Immature natural killer cell (primary cell): ENCODE measurements around the gene MRGPRX3. TPM values are rescaled to one million over a fixed set of nuclear protein-coding genes. Genes with fewer than 3 reads are reported as not detected.

Source experiments
- polyA plus RNA-seq, 3 donors: library from polyadenylated mRNA; unstranded; fragments of 300-500 nt; fragmentation: Illumina TruSeq; gene quantifications; one replicate each; pipeline ENCODE4 v1.2.3, GENCODE V29; 2021

Gene MRGPRX3
- polyA plus RNA-seq, 3 donors from 2014 or later: not detected

Other genes starting within 250 kb of the MRGPRX3 start
- gene SERGEF, start 119.5 kb upstream of the MRGPRX3 start, polyA plus RNA-seq: 100 to 1,000 TPM in 1 of 3 donors, 10 to 100 TPM in 2; 52.0 to 104 (median 68.3) TPM
- gene TPH1, start 86.3 kb upstream of the MRGPRX3 start, polyA plus RNA-seq: not detected
- 10 to 100 TPM in 2 of 3 donors, 1 to 10 TPM in 1; 8.5 to 18.5 (median 13.0) TPM for gene SAAL1, start 26.5 kb upstream of the MRGPRX3 start, polyA plus RNA-seq
- not detected for gene MRGPRX4, start 40.3 kb downstream of the MRGPRX3 start, polyA plus RNA-seq
- gene SAA4, start 104.2 kb downstream of the MRGPRX3 start, polyA plus RNA-seq: not detected
- gene SAA2, start 116.1 kb downstream of the MRGPRX3 start, polyA plus RNA-seq: not detected
- gene SAA1, start 133.7 kb downstream of the MRGPRX3 start, polyA plus RNA-seq: not detected
- gene HPS5, start 189.6 kb downstream of the MRGPRX3 start, polyA plus RNA-seq: 10 to 100 TPM; 10.4 to 15.1 (median 13.0) TPM
- 10 to 100 TPM; 24.3 to 33.8 (median 27.2) TPM for gene GTF2H1, start 190.0 kb downstream of the MRGPRX3 start, polyA plus RNA-seq